NCI-H146 treated with DMSO at 0.1 percent for 48 hours (cell line): ENCODE measurements around the gene NHLRC2.

ENCODE experiments used
- DNase-seq: peaks from one replicate; lab custom pipeline; 2025; ENCODE audit not compliant: unreplicated experiment; lab: John Stamatoyannopoulos, UW

The NHLRC2 gene

DNA sequence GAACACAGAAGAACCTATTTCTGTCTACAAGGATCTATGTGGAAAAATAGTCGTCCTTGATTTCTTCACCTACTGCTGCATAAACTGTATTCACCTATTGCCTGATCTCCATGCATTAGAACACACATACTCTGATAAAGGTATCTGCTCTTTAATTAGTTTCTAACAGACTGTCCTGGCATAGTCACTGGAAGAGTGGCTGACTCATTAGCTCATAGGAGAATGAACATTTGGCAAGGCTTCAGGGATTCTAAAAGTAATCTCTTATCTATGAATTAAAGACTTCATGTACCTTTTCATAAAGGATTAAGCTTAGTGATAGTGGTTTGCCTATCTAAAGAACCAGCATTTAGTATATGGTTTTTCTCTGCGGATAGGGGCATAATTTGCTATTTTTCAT lies 4.1 kb downstream of the NHLRC2 start:
- DNase-seq = no peak

DNA sequence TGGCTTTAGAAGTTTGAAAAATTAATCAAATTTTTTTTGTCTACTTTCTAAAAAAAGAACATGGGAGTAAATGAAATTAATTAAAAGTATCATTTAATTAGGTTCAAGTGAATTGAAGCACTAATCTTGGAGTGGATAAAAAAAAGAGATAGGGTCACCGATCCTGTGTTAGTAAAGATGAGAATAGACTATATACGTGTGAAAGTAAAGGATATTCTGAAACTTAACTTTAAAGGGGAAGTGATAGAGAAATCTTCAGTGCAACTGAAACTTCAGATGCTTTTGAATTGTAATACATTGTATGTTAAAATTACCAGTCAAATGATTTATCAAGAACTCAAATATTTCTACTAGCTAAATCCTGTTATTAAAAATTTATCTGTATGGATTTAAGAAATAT lies 4.8 kb downstream of the NHLRC2 start:
- DNase-seq = no peak

- DNase-seq = no peak
Measured at GRCh38 chr10:113865901-113866300, 11.4 kb downstream of the NHLRC2 start.

GRCh38 chr10:113866551-113867394 lies 12.3 kb downstream of the NHLRC2 start:
- DNase-seq = no peak

GRCh38 chr10:113867904-113868303 lies 13.4 kb downstream of the NHLRC2 start:
- no peak for DNase-seq

DNA sequence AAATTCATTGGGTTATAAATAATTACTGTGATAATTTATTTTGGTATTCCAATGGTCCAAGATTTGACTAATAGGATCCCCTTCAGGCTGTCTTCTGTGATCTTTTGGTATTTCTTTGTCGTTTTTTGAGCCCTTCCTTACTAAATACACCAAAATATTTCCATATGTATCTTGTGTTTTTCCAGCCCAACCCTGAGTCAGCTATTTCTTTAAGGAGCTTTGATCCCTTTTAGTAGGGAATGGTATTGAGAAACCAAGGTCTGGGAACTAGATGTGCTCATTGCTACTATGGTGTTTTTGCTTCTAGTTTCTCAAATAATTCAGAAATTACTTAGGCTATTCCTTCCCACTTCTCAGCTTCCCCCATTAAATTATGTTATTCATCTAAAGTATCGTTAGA lies 15.3 kb downstream of the NHLRC2 start:
- no peak for DNase-seq

GRCh38 chr10:113872139-113873030 lies 17.9 kb downstream of the NHLRC2 start:
- DNase-seq = no peak

DNA sequence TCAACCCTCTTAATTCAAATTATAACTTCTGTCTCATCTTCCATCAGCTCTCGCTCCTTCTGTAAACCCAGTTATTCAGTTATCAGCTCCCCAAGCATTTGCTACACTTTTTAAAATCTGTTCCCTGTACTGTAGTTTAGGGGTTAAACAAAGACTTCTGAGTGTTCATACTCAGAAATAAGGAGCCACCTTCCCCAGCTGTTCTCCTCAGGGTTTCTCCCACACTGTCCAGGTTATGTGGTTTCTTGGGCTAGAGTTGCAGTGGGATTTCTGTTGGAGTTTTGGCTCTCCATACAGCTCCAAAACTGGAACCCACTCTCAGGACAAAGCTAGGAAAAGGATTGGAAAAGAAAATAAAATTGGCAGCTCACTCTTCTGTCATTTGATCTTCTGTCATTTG lies 20.8 kb downstream of the NHLRC2 start:
- DNase-seq = no peak

GRCh38 chr10:113876461-113876860 lies 22.0 kb downstream of the NHLRC2 start:
- no peak for DNase-seq

GRCh38 chr10:113879691-113880090 lies 25.2 kb downstream of the NHLRC2 start:
- DNase-seq = no peak

DNA sequence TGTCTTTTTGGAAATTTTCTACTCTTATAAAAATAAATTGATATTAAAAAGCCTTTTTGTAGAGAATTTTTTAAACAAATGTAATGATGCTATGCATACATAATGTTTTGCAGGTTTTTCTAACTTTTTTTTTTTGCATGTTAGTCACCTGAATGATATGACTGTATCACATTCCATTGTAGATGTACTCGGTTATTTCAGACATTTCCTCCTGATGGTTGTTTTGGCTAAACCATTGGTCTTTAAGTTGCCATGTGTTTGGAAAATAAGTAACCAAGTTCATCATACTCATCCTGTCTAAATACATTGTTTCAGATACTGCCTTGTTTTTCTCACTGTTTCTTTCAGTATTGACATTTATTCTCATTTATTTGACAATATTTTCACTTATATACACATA lies 25.8 kb downstream of the NHLRC2 start:
- no peak for DNase-seq

DNA sequence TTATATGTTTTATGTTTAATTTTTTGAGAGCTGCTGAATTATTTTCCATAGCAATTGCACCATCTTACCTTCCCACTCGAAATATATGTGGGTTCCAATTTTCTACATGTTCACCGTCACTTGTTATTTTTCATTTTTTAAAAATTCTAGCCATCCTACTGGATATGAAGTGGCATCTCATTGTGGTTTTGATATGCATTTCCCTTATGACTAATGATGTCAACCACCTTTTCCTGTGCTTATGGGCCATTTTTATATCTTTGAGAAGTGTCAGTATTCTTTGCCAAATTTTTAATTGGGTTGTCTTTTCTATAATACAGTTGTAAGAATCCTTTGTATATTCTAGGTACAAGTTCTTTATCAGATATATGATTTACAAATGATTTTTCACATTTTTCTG lies 27.8 kb downstream of the NHLRC2 start:
- no peak for DNase-seq

- DNase-seq = no peak
Measured at GRCh38 chr10:113889911-113890310, 35.5 kb downstream of the NHLRC2 start.

GRCh38 chr10:113890769-113891168 lies 36.3 kb downstream of the NHLRC2 start:
- DNase-seq = no peak

DNA sequence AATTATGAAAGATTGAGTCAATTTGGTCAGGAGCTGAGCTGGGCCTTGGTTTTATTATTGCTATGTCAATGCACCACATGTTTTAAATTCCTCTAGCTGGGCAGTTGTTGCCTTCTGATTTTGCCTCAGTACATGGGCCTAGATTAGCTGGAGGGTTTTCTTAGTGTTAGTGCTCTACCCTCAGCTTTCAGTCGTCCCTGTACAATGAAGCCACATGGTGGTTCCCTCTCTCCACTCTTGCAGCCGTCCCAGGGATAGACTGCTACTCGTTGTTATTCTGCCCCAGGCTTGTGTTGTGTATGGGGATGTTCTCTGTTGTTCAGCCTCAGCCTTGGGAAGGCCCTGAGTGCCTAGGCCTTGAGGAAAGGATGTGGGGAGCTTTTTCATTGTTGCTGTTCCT lies 37.0 kb downstream of the NHLRC2 start:
- DNase-seq = no peak

DNA sequence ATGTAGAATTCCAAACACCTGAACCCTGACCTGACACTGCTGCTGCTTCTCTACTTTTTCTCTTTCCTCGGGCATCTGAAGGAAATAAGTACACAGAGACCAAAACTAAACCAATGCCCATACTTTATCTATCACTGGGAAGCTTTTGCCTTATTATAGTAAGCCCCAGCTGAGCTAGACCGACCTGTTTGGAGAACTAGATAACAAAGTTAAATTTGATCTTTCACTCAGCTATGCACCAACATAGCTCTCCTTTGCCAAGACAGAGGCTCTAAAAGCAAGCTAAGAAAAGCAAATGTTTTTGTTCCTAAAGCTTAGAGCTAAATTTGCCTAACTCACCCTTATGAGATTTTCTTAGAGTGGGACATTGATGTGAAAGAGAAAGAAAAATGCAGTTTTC lies 39.1 kb downstream of the NHLRC2 start:
- DNase-seq = no peak

GRCh38 chr10:113894581-113894980 lies 40.1 kb downstream of the NHLRC2 start:
- DNase-seq = no peak

- no peak for DNase-seq
Measured at GRCh38 chr10:113895018-113895417, 40.6 kb downstream of the NHLRC2 start.

DNA sequence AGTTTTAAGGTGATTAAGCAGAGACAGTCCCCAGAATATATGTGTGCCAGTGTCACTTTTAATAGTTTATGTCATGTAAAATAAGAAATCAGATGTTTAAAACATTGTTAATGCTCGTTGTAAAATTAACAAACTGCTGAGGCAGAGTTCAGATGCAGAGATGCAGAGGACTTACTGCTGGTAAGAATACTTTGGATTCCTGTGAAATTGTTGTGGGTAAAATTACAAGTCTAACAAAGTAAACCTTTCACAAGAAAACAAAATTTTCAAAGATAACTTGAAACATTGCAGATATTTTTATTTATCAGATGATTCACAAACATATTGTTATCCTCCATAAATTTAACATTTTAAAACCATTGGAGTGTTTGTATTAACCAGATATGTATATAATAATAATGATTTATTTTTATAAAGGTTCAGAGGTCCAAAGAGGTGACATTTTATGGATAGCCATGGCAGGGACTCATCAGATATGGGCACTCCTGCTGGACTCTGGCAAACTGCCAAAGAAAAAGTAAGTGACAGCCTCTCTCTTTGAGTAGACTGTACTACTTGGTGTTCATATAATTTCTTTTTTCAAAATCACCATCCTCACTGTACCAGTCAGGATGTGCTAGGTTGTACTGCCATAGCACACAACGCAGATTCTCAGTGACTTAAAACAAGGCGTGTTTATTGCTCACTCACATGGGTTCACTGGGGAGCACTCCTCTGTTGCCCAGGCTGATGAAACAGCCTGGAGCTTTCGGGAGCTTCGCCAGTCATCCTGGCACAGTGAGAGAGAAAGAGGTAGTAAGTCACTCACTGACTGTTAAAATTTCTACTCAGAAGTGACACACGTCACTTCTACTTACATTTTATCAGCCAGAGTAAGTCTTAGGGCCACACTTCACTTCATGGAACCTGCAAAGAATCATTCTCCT lies 43.5 kb downstream of the NHLRC2 start:
- no peak for DNase-seq

GRCh38 chr10:113899952-113900598 lies 45.6 kb downstream of the NHLRC2 start:
- no peak for DNase-seq

GRCh38 chr10:113905756-113906155 lies 51.3 kb downstream of the NHLRC2 start:
- no peak for DNase-seq
